GM18907 (cell line): ENCODE data around the gene RASSF5.

ENCODE experiments used
- ATAC-seq: cut with Tn5 transposase; IDR thresholded peaks from one replicate; pipeline ENCODE4 v1.9.1; 2021; ENCODE audit warnings: mild to moderate bottlenecking, moderate library complexity; ENCODE audit not compliant: unreplicated experiment

RASSF5 gene

GRCh38 chr1:206512058-206512850 lies 4.9 kb downstream of the RASSF5 start:
- no peak for ATAC-seq

GRCh38 chr1:206512851-206513180 lies 5.5 kb downstream of the RASSF5 start:
- no peak for ATAC-seq

GRCh38 chr1:206513312-206514111 lies 6.2 kb downstream of the RASSF5 start:
- no peak for ATAC-seq

GRCh38 chr1:206514813-206515387 lies 7.6 kb downstream of the RASSF5 start:
- no peak for ATAC-seq

GRCh38 chr1:206516728-206516990 lies 9.3 kb downstream of the RASSF5 start:
- ATAC-seq = no peak

GRCh38 chr1:206517784-206518183 lies 10.5 kb downstream of the RASSF5 start:
- ATAC-seq = no peak

- no peak for ATAC-seq
These were observed 10.9 kb downstream of the RASSF5 start for GRCh38 chr1:206518206-206518605.

GRCh38 chr1:206518743-206519142 lies 11.4 kb downstream of the RASSF5 start:
- ATAC-seq = no peak

- ATAC-seq = no peak
These were observed 13.8 kb downstream of the RASSF5 start for GRCh38 chr1:206521127-206521526.

- ATAC-seq = no peak
These were observed 14.5 kb downstream of the RASSF5 start for GRCh38 chr1:206521694-206522402.

GRCh38 chr1:206524739-206525364 lies 17.5 kb downstream of the RASSF5 start:
- ATAC-seq = no peak

- no peak for ATAC-seq
These were observed 19.0 kb downstream of the RASSF5 start for GRCh38 chr1:206526064-206526911.

GRCh38 chr1:206529425-206529824 lies 22.1 kb downstream of the RASSF5 start:
- ATAC-seq = no peak

- no peak for ATAC-seq
These were observed 25.0 kb downstream of the RASSF5 start for GRCh38 chr1:206532368-206532767.

- ATAC-seq = no peak
These were observed 27.2 kb downstream of the RASSF5 start for GRCh38 chr1:206534552-206534951.

- no peak for ATAC-seq
These were observed 28.5 kb downstream of the RASSF5 start for GRCh38 chr1:206535853-206536188.

- no peak for ATAC-seq
These were observed 29.8 kb downstream of the RASSF5 start for GRCh38 chr1:206537141-206537540.

GRCh38 chr1:206538086-206538770 lies 30.9 kb downstream of the RASSF5 start:
- no peak for ATAC-seq

- no peak for ATAC-seq
These were observed 31.7 kb downstream of the RASSF5 start for GRCh38 chr1:206538901-206539640.
